HT-29 (cell line): ENCODE data around the gene RAB17. TPM values are rescaled to one million over a fixed set of nuclear protein-coding genes. Genes with fewer than 3 reads are reported as not detected.
A peak's percentile ranks its signal among the peaks of the same experiment; 100 is the strongest.
"Not testable (repeated sequence)": the region's sequence is repeated elsewhere in the genome, so short reads cannot be mapped to it uniquely, and the experiment has no call there.

Source experiments
- DNase-seq: peaks from one replicate; pipeline ENCODE4 v3.0.0-alpha.2; 2015; ENCODE audit warnings: low spot score
- total RNA-seq: library from RNA; depleted of rRNA; stranded (reverse); fragments of >200 nt; shearing (Covaris generic); gene quantifications from 2 replicates; pipeline ENCODE4 v1.2.3, GENCODE V29; 2014

Gene RAB17
- total RNA-seq, 1 experiment from 2014 or later = 65.1 TPM

- no peak for DNase-seq
Measured at GRCh38 chr2:237599465-237600110, 9.1 kb upstream of the RAB17 start.

DNA sequence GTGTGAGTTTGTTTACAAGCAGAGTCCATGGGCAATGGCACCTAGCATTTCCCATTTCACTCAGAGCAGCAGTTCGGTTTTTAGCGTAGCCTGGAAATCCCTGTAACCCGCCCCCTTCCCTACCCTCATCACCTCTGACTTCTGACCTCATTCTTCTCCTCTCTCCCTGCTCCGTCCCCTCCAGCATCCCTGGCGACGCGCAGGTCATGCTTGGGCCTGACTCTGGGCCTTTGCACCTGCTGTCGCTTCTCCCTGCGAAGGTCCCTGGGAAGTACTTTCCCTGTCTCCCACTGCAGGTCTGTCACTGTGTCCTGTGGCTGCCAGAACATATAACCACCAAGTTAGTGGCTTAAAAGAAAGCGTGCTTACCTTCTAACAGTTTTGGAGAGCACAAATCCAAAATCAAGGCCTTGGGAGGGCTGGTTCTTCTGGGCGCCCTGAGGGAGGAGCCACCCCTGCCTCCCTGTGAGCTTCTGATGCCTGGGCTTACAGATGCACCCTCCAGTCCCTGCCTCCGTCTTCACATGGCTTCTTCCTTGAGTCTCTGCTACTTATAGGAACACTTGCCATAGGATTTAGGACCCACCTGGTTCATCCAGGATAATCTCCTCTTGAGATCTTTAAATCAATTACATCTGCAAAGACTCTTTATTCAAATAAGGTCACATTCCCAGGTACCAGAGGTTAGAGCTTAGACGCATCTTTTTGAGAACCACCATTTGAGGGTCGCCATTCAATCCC, 8.1 kb upstream of the RAB17 start:
- DNase-seq = no peak

DNA sequence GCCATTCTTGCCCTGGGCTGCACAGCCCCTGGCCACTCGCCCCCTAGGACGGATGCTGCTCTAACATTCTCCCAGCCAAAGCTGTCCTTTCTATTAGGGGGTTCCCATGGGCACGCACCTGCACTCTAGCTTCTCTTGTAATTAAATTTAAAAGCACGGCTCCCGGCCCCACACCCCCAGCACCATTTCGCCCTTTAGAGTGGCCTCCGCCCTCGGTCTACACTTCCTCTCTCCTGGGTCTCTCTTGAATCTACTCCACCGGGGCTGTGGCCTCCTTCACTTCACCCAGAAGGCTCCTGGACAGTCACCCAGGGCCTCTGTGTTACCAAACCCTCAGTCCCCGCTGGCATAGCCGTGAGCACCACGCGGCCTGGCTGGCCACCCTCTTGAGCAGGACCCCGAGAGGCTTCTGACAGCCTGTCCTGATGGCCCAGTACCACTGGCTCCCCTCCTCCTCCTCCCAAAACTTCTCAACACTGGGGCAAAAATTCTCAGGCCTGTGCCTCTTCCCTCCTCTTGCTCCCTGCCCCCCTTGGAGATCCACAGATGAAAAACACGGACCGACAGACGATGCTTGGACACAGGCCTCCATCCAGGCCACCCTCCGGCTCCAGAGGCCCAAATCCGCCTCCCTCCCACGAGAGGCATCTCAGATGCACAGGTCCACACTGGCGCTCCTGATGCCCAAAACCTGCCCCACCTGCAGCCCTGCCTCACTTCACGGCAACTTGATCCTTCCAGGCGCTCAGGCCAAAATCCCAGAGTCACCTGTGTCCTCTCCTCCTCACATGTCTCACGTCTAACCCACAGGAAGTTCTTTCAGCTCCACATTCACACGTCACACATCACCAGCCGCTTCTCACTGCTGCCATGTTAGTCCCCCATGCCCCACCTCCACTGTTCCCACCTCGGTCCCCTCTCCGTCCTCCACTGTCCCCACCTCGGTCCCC, 6.9 kb upstream of the RAB17 start:
- no peak for DNase-seq

GRCh38 chr2:237596520-237597195, 6.1 kb upstream of the RAB17 start:
- DNase-seq = no peak

- DNase-seq = not testable (repeated sequence)
Measured at GRCh38 chr2:237595829-237596519, 5.4 kb upstream of the RAB17 start.

DNA sequence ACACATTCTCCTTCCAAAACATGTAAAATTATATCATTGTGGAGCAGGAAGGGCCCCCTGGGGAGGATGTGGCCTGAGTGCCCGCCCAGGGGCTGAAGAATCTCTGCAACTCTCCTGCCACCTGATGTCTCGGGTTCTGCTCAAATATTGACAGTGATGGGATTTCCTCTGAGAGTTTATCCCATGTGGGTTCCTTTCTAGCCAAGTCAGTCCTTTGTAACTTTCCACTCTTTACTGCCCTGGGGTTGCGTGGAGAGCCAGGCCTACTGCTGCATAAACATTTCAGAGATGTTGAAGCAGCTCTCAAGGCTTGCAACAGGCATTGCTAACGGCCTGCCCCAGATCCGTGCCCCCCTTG, 4.0 kb upstream of the RAB17 start:
- no peak for DNase-seq

GRCh38 chr2:237593596-237594320, 3.2 kb upstream of the RAB17 start:
- DNase-seq = no peak

DNA sequence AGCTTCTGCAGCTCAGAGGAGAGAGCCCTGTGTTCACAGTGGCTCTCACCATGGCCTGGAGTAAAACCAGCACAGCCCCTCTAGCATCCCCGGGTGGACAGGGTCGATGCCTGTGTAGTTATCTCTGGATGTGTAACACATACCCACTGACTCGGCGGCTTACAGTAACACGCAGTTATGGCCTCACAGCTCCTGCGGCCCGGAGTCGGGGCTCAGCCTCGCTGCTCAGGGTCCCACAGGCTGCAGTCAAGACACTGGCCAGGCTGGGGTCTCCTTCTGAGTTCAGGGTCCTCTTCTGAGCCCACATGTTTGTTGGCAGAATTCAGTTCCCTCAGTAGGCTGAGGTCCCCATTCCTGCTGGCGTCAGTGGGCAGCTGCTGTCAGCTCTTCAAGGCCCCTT, 2.5 kb upstream of the RAB17 start:
- no peak for DNase-seq

DNA sequence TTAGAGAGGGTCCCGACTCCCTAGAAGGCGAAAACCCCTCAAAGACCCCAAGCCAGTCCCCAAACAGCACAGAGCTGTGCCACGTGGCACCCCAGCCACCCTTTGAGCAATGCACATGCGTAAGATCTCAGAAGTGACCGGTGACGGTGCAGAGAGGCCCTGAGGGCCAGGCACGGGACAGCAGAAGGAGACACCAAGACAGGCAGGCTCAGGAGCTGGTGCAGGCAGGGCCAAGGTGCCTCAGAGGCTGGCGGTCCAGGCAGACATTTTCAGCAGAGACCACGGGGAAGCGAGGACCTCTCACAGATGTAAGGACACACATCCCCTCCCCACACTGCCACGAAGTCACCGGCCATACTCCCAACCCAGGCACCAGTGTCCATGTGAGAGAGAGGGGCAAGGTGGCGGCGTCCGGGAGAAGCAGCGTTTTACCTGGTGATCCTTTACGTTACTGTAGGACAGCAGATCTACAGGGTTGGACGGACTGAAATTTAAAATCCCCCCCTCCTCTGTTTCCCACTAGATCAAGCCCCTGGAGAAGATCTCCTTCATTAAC, 2.0 kb upstream of the RAB17 start:
- no peak for DNase-seq

DNA sequence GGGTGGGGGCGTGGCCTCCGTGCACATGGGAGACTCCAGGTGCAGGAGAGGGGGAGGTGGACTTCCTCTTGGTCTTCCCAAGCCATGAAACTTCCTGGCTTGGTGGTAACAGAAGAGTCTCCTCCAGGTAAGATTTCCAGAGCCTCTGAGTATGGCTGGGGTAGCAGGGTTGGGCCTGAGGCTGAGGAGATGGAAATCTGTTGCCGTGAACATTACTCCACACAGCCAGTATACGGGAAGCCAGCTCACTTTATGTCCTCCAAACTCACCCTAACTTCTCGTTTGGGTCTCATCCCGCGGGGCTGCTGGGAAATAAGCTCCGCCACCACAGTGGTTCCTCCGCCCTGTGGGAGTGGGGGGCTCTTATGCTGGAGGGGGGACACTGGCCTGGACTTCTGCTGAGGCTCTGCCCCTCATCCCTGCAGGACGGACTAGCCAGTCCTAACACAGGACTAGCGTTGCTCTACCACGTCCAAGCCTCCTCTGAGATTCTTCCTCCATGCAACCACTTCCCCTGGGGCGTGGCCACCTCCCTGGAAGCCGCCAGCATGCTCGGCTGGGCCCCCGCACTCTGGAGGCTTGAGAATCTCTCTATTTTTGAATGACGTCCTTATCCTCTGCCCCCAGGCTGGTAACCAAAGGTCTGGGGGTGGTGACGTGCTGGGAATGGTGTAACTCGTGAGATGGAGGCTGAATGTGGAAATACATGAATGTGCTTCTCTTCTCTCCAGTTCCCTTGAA, 777 bp upstream of the RAB17 start:
- peak; percentile 93 for DNase-seq

- no peak for DNase-seq
Measured at GRCh38 chr2:237588044-237588696, 2.4 kb downstream of the RAB17 start.

- no peak for DNase-seq
Measured at GRCh38 chr2:237585590-237586221, 4.8 kb downstream of the RAB17 start.

GRCh38 chr2:237583385-237584295, 6.9 kb downstream of the RAB17 start:
- no peak for DNase-seq

DNA sequence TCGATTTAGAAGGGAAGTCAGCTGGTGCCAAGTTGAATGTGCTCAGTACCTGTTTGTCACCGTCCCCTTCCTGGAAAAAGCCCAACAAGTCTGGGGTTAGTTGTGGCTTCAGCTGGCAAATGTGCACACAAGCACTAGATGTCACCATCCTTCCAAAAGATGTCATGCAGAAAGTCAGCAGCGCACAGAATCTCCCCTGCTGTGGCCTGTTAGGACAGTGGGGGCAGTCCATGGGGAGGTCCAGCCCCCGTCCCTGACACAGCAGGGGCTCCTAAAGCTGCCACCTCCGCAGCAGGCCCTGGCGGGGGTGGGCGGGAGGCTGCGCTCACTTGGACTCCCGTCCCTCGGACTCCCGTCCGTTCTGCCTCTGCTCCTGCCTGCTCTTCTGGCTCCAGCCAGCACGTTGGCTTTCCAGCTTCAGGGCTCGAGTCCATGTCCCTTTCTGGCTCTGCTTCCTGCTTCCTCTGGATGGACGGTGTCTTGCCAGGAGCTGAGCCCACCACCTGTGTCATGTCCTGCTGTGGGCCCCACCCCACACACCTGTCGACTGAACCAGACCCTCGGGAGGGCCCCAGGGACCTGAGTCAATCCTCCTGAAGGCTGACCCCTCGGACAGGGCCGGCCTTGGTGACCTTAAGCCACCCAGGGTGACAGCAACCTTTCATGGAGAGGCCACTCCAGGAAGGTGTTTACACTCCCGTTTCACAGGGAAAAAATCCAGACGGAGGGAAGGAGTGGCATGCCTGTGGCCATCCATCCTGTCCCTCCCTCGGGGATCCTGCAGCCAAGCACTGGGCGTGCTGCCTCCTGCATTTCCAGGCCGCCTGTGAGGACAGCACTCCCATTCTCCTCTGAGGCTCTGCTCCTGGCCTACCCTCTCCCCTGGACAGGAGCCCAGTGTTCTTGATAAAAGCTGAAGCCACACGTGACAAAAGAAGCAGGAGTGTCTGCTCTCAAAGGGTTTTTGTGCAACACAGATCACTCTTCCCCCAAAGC, 8.5 kb downstream of the RAB17 start:
- no peak for DNase-seq

GRCh38 chr2:237581326-237581725, 9.2 kb downstream of the RAB17 start:
- DNase-seq = no peak
